HG03378 (cell line): ENCODE measurements around the gene UPP1.
A peak's percentile ranks its signal among the peaks of the same experiment; 100 is the strongest.

Source experiments
- ATAC-seq: cut with Tn5 transposase; IDR thresholded peaks from one replicate; pipeline ENCODE4 v1.9.1; 2021; ENCODE audit warnings: mild to moderate bottlenecking, moderate library complexity; ENCODE audit not compliant: unreplicated experiment

Gene UPP1

DNA sequence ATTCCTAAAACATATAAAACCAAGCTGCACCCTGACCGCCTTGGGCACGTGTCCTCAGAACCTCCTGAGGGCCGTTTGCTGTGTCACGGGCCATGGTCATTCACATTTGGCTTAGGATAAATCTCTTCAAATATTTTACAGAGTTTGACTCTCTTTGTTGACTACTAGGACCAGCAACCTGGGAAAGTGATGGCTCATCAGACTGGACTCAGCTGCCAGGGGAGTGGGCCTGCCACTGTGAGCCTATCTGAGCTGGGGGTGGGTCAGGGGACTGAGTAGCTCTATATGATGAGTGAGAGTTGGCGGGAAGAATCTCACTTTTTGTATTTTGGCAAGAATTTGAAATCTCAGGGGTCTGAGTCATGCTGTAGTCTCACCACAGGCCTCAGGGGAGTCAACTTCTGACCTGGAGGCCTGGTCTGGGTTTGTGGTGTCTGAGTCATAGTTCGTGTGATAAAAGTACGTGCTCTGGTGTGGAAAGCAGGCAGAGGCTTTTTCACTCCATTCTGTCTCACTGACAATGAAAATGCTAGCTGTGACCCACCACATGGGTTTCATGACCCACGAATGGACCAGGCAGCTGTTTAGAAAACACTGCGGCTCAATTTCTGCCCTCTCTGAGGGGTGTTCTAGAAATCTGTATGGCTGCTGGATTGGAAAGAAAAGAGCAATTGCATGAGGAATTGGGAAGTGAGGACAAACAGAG is 4.2 kb upstream of the UPP1 start:
- peak; percentile 80 for ATAC-seq

DNA sequence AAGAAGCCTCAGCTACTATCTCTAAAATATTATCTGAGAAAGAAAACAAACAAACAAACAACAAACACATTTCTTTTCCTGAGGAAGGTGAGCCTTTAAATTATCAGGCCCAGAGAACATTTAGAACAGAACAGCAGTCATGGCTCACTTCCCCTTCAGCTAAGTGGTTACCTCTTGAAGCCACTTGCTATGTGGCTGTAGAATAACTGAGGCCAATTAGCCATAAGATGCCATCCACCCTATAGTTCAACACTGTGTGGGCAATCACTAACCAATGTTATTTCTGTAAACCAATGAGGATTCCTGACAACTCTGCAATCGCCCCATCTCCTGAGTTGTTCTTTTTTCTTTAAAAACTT is 3.7 kb upstream of the UPP1 start:
- ATAC-seq, result peak; percentile 17

DNA sequence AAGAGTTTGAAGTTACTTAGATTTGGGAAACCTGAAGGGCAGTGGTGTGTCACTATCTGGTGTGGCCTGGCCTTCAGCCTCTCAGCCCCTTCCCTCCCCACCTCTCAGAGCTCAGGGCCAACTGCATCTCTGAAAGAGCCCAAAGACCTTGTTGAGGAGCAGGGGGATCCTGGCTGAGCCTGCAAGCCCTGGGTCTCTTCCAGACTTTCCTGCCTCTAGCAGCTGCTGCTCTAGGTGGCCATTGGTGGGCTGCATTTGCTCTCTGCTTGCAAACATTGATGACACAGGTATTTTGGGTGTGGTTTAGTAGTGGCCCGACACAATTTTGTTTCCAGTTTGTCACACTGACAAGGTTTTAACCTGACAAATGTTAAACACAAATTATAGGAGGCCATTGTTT is 3.1 kb upstream of the UPP1 start:
- ATAC-seq, result no peak

DNA sequence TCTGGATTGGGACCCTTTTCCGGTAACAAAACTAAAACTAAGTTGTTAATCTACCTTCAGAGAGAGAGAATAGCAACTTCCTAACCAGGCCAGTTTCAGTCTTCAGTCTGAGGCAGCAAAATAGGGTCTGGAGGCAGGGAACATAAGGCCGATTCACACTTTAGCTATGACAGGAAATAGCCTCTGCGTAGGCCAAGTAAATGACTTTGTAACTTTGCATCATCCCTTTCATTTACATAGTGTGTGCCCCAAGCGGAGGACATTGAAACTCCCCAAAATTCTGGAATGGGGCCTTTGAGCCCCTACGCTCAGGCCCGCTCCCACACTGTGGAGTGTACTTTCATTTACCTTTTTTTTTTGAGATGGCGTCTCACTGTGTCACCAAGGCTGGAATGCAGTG is 1.7 kb upstream of the UPP1 start:
- ATAC-seq, result peak; percentile 33

DNA sequence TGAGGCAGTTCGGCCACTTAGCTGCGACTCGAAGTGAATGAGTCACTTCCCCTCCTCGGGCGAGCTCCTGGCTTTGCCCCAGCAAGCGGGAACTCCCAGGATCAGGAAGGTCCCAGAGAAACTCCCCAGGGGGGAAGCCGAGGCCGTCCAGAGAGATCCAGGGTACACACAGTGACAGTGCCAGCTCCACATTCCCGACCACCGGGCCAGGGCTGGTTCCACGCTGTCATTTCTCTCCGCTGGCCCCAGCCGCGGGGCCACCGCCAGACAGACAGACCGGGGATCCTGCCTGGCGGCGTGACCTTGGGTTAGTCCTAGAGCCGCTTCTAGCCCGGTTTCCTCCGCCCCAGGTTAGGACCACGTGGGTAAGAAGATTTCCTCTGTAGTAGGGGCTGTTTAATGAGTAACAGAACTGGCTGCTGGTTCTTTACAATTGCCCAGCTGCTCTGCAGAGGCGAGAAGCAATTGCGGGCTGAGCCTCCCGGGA is 463 bp upstream of the UPP1 start:
- peak; percentile 55 for ATAC-seq

DNA sequence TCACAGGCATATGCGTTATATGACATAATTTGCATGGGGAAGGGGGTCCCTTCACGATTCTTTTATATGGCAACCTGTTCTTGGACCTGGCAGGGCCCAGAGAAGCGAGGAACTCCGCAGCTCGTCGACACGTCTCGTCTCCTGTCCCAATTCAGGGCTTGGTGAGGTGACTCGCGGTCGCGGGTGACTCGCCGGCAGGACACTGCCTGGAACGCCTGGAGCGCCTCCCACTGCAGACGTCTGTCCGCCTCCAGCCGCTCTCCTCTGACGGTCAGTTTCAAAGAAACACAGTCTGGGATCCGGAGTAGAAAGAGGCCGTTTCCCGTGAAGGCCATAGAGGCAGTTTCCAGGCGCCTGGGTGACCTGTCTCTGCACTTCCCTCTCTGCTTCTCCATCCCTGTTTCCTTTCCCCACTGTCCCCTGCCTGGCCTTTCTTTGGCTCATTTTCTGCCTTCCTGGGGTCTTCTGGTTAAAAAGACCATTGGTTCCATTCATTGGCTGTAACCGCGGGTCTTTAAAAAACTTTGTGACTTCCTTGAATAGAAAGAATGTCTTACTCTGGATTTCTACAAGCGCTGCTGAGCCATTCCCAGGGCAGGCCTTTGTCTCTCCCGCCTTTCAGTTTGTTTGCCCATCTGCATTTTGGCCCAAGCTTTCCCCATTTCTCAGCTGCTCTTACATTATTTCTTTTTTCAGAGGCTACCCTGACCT is 1.2 kb downstream of the UPP1 start:
- no peak for ATAC-seq

DNA sequence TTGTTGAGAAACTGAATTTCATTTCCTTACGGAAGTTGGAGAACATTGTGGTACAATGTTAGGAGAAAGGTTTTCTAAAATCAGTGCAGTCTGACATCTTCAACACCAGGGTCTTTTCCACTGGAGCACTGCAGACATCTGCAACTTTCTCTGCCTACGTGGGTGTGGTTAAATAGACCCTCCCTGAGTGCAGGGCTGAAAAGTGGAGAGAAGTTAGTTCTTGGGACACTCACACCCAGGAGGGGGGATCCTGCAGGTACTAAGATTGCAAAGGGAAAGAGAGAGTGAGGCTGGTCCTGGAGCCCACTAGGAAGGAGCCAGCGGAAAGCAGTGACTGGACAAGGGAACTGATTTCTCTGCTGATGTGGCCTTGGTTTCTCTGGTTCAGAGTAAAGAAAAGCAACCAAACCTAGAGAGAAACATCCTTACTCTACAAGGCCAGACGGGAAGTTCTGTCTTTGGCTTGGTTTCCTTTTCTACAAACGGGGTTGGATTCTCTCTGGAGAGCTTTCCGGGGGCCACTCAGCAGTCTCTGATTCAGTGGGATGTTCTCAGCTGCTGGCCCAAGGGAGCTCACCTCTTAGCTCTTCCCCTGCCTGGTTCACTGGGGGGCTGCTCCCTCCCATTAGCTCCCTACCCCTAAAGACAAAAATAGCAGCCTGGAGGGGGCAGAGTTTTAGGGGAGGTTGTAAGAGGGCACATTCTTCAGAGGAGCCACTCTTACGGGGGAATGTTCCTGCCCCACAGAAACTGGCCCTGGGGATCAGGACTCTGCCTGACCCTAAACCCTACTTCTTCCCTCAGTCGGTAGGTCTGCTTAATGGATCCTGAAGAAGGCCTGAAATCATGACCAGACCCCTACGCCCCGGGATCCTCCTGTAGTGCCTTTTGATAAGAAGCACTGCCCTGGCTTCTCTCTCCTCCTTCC is 2.7 kb downstream of the UPP1 start:
- ATAC-seq, result no peak

DNA sequence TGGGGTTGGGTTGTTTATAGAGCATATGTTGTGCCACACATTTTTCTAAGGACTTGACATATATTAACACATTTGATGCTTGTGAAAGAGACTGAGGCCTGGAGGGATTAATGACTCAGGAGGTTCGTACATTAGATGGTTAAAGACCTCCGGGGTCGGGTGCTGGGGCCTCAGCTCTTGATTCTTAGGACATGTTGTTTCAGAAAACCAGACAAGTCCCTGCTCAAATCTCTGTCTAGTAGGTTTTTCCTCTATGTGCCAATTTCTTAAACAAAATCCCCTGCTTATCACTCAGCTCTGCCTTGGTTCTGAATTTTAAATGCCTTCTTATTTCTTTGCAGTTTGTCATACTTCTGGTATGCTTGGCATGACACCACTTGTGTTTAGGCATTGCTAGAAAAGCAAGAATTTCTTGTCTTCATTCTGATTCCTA is 5.8 kb downstream of the UPP1 start:
- no peak for ATAC-seq

DNA sequence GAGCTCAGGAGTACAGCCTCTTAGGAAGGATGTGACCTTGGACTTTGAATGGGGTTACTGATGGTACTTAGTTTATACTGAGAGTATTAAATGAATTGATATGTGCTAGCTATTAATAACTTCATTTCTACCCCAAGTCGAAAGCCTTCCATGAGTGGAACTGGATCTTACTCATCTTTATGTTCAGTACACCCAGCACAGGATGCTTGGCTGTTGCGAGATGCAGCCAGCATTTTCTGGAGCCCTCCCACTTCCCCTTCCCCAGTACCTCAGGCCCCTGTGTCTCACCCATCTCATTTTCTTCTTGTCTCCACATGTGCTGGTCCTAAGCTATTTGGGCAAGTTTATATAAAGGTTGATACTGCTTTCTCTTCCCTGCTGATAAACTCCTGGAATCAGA is 7.2 kb downstream of the UPP1 start:
- no peak for ATAC-seq

DNA sequence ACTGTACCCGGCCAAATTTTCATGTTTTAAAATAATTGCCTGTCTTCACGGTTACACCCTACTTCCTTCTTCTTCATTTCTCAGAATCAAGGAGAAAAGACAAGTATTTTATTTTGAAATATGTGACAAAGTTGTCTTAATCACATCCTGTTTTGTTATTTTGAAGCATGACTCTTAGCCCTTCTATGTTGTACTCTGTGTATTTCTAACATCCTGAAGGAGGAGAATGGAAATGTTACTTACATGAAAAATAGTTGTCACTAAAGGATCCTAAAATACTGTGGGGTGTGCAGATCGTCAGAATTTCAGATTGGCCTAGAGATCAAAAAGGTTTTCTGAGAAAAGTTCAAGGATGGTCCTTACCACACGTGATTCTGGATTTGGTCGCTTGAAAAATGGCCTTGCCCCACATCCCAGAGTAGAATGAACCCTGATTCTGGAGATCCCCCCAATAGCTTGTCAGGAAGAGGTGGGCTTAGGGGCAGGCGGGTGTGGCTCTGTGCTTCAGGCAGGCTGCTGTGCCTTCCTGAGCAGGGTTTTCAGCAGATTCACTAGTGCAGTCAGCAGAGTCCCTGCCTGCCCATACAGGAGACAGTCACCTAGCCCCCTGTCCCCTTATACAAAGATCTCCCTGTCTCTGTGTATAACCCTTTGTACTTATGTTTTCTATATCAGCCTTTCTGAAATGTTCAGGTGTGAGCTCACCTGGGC is 8.6 kb downstream of the UPP1 start:
- ATAC-seq, result no peak

DNA sequence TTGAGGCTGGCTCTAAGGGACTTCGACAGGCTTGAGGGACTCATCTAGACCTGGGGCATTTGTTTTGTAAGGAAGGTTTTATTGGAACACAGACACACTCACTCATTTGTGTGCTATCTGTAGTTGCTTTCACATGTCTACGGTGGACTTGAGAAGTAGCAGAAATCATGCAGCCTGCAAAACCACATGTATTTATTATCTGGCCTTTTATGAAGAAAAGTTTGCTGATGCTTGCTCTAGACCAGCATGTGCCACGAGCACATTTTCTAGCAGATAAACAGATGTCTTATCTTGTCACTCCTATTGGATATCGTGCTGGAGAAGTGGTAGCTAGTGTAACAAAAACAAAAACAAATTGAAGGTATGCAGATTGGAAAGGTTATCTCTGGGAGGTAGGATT is 9.8 kb downstream of the UPP1 start:
- no peak for ATAC-seq

DNA sequence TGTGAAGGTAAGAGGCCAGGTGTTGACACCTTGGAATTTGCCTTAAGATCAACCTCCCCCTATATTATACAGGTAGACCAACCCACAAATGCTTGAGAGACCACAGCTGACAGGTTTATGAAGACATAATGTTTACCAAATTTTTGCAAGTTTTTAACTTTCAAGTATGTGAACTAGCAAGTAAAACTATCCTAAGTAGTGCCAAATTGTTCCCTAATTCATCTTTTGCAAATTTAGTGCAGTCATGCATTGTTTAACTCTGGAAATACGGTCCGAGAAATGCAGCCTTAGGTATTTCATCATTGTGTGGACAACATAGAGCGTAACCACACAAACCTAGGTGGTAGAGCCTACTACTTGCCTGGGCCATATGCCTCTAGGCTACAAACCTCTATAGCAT is 10.7 kb downstream of the UPP1 start:
- ATAC-seq, result no peak

DNA sequence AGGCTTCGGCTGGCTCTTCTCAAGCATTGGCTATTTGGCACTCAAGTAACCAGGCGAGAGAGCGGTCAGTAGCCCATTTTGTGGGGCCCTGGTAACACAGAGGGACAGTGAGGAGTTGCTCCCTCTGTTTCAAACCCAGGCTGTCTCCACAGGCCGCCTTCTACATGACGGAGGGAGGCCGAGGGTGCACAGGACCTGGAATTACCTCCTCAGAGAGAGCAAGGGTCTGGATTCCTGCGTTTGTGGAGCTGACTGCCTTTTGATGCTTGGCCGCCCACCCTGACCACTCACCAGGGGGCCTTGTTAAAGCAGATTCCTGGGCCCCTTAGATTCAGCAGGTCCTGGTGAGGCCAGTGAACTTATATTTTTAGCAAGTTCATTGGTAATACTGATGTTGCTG is 12.3 kb downstream of the UPP1 start:
- ATAC-seq, result no peak

DNA sequence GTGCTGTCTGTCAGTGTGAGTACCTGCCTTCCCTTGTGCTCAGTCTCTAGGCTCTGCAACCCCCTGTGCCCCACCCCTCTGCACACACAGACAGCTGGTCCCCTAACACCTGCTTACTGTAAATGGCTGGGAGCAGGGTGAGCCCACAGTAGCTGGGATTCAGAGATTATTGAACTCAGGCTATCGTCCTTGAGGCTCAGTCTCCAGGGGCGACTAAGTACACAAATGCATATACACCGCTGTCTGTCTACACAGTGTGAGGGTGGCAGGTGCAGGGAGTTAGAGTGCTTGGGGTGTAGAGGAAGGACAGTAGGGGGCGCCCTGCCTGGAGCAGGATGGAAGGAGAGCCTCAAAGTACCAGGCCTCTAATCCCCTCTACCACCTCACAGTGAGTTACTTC is 12.9 kb downstream of the UPP1 start:
- no peak for ATAC-seq

DNA sequence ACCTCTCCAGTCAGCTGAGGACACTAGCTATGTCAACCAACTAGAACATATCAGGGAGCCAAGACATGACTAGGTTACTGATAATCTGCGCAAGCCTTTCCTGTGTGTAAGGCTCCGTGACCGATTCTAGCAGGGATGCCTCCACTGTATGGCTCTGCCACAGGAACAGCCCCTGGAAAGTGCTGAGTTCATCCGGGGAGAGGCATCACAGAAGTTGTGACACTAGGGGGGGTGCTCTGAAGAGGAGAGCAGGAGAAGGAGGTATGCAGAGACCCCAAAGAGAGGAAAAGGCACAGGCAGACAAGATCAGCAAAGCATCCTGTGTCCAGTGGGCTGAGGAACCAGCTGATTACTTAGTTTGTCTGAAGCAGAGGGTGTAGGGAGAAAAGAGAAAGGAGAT is 13.5 kb downstream of the UPP1 start:
- ATAC-seq, result no peak

DNA sequence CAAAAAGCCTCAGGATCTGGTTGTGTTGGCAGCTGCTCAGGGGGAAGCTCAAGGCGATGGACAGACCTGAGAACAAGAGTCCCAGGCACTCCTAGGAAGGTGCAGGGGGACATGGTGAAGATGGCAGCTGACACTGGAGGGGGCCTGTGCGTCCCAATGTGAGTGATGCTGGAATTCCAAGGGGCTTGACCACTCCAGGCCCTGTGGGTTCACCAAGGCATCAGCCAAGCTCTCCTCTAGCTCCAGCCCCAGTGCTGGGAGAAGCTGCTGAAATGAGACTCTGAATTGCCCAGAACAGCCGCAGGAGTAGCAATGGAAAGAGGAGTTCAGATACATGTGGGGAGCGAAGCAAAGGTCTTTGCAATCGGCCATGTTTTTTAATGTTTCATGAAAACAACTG is 16.0 kb downstream of the UPP1 start:
- ATAC-seq, result no peak

DNA sequence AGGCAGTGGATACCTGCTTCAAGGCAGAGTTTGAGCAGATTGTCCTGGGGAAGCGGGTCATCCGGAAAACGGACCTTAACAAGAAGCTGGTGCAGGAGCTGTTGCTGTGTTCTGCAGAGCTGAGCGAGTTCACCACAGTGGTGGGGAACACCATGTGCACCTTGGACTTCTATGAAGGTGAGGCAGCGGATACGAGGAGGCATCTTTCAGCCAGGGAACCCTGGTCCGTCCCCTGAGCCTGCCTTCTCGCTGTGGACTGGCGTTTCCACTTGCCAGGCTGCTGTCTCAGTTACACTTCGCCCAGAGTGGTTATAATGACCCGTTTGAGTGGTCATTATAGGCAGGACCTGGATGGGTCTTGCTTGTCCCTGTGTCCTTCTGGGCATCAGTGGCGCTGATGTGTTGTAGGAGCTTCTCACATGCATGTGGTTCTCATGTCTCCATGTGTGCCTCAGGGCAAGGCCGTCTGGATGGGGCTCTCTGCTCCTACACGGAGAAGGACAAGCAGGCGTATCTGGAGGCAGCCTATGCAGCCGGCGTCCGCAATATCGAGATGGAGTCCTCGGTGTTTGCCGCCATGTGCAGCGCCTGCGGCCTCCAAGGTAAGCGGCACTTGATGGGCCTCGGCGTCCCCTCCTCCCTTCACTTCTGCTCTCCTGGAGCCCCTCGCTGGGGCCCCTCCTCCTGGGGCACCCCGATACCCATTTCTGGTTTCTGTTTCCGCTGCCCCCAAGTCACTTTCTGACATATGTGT is 18.0 kb downstream of the UPP1 start:
- ATAC-seq, result no peak

DNA sequence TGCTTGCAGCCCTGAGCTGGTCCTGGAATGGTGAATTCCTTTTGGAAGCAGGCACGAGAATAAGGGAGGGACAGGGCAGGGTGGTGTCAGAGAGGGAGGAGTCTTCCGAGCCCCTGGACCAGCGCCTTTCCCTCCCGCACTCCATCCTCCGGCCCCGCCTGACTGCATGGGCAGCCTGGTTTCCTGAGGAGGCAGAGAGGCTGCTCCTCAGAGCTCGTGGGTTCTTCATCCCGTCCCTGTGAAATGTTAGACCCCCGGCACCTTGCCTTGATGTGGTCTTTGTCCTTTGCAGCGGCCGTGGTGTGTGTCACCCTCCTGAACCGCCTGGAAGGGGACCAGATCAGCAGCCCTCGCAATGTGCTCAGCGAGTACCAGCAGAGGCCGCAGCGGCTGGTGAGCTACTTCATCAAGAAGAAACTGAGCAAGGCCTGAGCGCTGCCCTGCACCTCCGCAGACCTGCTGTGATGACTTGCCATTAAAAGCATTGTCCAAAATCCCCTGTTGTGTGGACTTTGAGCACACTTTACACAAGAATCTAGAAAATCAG is 18.9 kb downstream of the UPP1 start:
- no peak for ATAC-seq

DNA sequence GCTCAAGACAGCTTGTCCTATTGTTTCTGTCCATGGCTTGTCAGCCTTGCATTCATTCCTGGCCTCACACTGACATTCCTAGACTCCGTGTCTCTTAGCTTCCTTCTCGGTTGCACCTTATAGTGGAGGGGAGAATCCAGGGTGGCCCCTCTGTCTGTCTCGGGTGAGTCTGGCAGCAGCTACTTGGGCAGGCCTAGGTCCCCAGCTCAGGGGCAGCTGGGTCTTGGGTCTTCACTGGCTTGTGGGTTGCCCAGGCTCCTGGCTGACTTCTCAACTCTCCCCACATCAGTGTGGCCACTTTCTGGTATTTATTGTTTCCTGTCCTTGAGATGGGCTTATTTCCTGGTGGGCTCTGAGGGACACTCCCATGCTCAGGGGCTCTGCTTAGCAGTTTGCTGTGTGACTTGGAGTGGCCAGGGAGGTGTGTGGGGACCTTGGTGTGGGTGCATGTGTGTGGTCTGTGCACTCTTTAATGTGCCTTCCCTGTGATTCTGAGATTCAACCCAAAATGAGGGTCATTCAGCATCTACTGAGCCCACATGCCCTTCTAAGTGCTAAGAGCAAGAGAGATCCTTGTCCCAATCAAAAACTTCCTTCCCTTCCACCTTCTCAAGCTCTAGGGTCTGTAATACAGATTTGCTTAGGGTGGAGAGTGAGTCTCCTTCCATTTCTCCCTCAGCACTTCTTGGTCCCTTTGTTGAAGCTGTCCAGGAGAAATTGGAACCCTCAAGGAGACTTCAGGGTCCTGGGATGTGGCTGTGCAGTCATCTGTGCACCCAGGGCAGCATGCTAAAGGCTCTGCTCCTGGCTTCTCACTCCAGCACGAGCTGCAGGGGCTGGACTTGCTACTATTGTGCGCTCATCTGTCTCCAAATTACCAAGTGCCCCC is 20.1 kb downstream of the UPP1 start:
- ATAC-seq, result no peak
